IMR-90 (cell line): ENCODE measurements around the gene TREM1. TPM values are rescaled to one million over a fixed set of nuclear protein-coding genes. Genes with fewer than 3 reads are reported as not detected.

Experiments
- ATAC-seq: fragments of 200-7000 bp; cut with Tn5 transposase; 2 replicates; pipeline ENCODE4 v1.9.1; 2020; ENCODE audit warnings: low read depth, mild to moderate bottlenecking, moderate library complexity
- BruUV-seq: library from RNA; stranded (reverse); fragments of 400-500 nt; replicated peaks from 2 replicates; lab custom pipeline; 2021; lab: Mats Ljungman, UMichigan
- CTCF ChIA-PET: fragments of 300-600 bp; formaldehyde crosslinking; extraction: SDS; loops from one replicate; lab custom pipeline; 2021; ENCODE audit warnings: antibody characterized with exemption; lab: Yijun Ruan, JAX
- POLR2A ChIA-PET: fragments of 300-600 bp; sonication (Branson Sonifier 250); formaldehyde crosslinking; loops from one replicate; lab custom pipeline; 2022; ENCODE audit warnings: antibody characterized with exemption; ENCODE audit not compliant: unreplicated experiment; lab: Charles Lee
- DNase-seq: peaks from one replicate; pipeline ENCODE4 v3.0.0; 2013
- H2AFZ ChIP-seq: replicated peaks from 2 replicates; pipeline ENCODE3; 2013; ENCODE audit warnings: low read length, mild to moderate bottlenecking; ENCODE audit not compliant: poor library complexity
- H2AK5ac ChIP-seq: 2 replicates; pipeline ENCODE4 v1.6.1; 2013; ENCODE audit warnings: low read depth, low read length, inconsistent platforms
- H2AK9ac ChIP-seq: replicated peaks from 2 replicates; pipeline ENCODE3; 2013; ENCODE audit warnings: mild to moderate bottlenecking, low read depth, low read length, moderate library complexity; ENCODE audit not compliant: poor library complexity
- H2BK120ac ChIP-seq: 2 replicates; pipeline ENCODE4 v1.6.1; 2013; ENCODE audit warnings: low read depth, low read length, inconsistent platforms
- H2BK15ac ChIP-seq: 3 replicates; pipeline ENCODE4 v1.6.1; 2013; ENCODE audit warnings: low read depth, low read length, inconsistent platforms
- H2BK20ac ChIP-seq: 2 replicates; pipeline ENCODE4 v1.6.1; 2013; ENCODE audit warnings: low read depth, mild to moderate bottlenecking, inconsistent platforms, low read length, moderate library complexity
- H2BK5ac ChIP-seq: 2 replicates; pipeline ENCODE4 v1.6.1; 2013; ENCODE audit warnings: mild to moderate bottlenecking, low read depth, low read length, inconsistent platforms; ENCODE audit not compliant: poor library complexity, severe bottlenecking
- H3K14ac ChIP-seq: replicated peaks from 2 replicates; pipeline ENCODE4 v1.6.1; 2013; ENCODE audit warnings: low read depth, low read length, inconsistent platforms
- H3K18ac ChIP-seq: 2 replicates; pipeline ENCODE4 v1.6.1; 2013; ENCODE audit warnings: low read depth, low read length, control low read depth
- H3K23ac ChIP-seq: 2 replicates; pipeline ENCODE4 v1.6.1; 2013; ENCODE audit warnings: low read depth, low read length, inconsistent platforms
- H3K27ac ChIP-seq: 2 replicates; pipeline ENCODE4 v1.5.1; 2013; ENCODE audit warnings: mild to moderate bottlenecking, control low read depth, low read length; ENCODE audit not compliant: insufficient read depth
- H3K27me3 ChIP-seq: 2 replicates; pipeline ENCODE4 v1.6.1; 2013; ENCODE audit warnings: low read length; ENCODE audit not compliant: control insufficient read depth, insufficient read depth
- H3K36me3 ChIP-seq: 2 replicates; pipeline ENCODE4 v1.6.1; 2013; ENCODE audit warnings: low read length, mixed read lengths; ENCODE audit not compliant: control insufficient read depth, insufficient read depth
- H3K4ac ChIP-seq: 2 replicates; pipeline ENCODE4 v1.6.1; 2013; ENCODE audit warnings: low read depth, low read length, inconsistent platforms
- H3K4me1 ChIP-seq: 2 replicates; pipeline ENCODE4 v1.6.1; 2013; ENCODE audit warnings: low read length, mixed read lengths; ENCODE audit not compliant: control insufficient read depth, insufficient read depth
- H3K4me2 ChIP-seq: 2 replicates; pipeline ENCODE4 v1.6.1; 2013; ENCODE audit warnings: low read depth, mild to moderate bottlenecking, control low read depth, low read length, moderate library complexity
- H3K4me3 ChIP-seq: 2 replicates; pipeline ENCODE4 v1.5.1; 2013; ENCODE audit warnings: low read depth, mild to moderate bottlenecking, control low read depth, low read length, moderate library complexity; ENCODE audit not compliant: insufficient read depth
- H3K56ac ChIP-seq: 2 replicates; pipeline ENCODE4 v1.6.1; 2013; ENCODE audit warnings: low read length, inconsistent platforms; ENCODE audit not compliant: insufficient read depth; ENCODE audit errors: extremely low read depth
- H3K79me1 ChIP-seq, 2 experiments: 2 replicates each; pipeline ENCODE4 v1.6.1; 2013; ENCODE audit warnings: low read length in 2 of 2, inconsistent platforms in 1 of 2, low read depth in 1 of 2
- H3K9ac ChIP-seq: 2 replicates; pipeline ENCODE4 v1.6.1; 2013; ENCODE audit warnings: low read depth, low read length, control low read depth
- H3K9me1 ChIP-seq: 2 replicates; pipeline ENCODE4 v1.6.1; 2013; ENCODE audit warnings: low read length, inconsistent platforms; ENCODE audit not compliant: insufficient read depth
- H3K9me3 ChIP-seq: 2 replicates; pipeline ENCODE4 v1.6.1; 2013; ENCODE audit warnings: low read length; ENCODE audit not compliant: control insufficient read depth, insufficient read depth
- H4K20me1 ChIP-seq: 2 replicates; pipeline ENCODE4 v1.6.1; 2013; ENCODE audit warnings: low read length, inconsistent platforms; ENCODE audit not compliant: insufficient read depth
- H4K5ac ChIP-seq: 2 replicates; pipeline ENCODE4 v1.6.1; 2013; ENCODE audit warnings: mild to moderate bottlenecking, low read depth, low read length, control low read depth
- H4K8ac ChIP-seq, 2 experiments: 2 replicates each; pipeline ENCODE4 v1.6.1; 2013; ENCODE audit warnings: low read depth in 2 of 2, low read length in 2 of 2, control low read depth in 1 of 2, inconsistent platforms in 1 of 2
- H4K91ac ChIP-seq: 2 replicates; pipeline ENCODE4 v1.6.1; 2013; ENCODE audit warnings: low read depth, low read length, inconsistent platforms; ENCODE audit not compliant: insufficient read depth
- CHD1 ChIP-seq: IDR thresholded peaks from 2 replicates; pipeline ENCODE4 v1.6.1; 2012; ENCODE audit warnings: low read depth, low read length, improper control_type of control experiment
- CTCF ChIP-seq: conservative IDR thresholded peaks from 2 replicates; pipeline ENCODE4 v1.5.1; 2012; ENCODE audit warnings: mild to moderate bottlenecking, low read depth, low read length, improper control_type of control experiment
- ELK1 ChIP-seq: fragments of 150-350 bp; IDR thresholded peaks from 2 replicates; pipeline ENCODE4 v1.6.1; 2016; ENCODE audit warnings: low read depth, mild to moderate bottlenecking, low read length, moderate library complexity, borderline replicate concordance
- MAZ ChIP-seq: IDR thresholded peaks from 2 replicates; pipeline ENCODE4 v1.6.1; 2012; ENCODE audit warnings: low read depth, mild to moderate bottlenecking, low read length, improper control_type of control experiment, moderate library complexity, borderline replicate concordance
- NFE2L2 ChIP-seq: fragments of 150-350 bp; IDR thresholded peaks from 2 replicates; pipeline ENCODE4 v1.6.1; 2016; ENCODE audit warnings: low read depth, mild to moderate bottlenecking, low read length
- RAD21 ChIP-seq: IDR thresholded peaks from 2 replicates; pipeline ENCODE4 v1.6.1; 2012; ENCODE audit warnings: low read length, improper control_type of control experiment
- WGBS, 2 experiments: methylation state at CpG; one replicate each; pipeline versions ENCODE4 v1.1.5 to v1.1.7; 2013; ENCODE audit warnings: missing lambda C conversion rate in 2 of 2; ENCODE audit not compliant: insufficient read length in 1 of 2; ENCODE audit errors: extremely low coverage in 2 of 2; 5-methylcytosine and 5-hydroxymethylcytosine counted together
- dilution Hi-C: fragments of 300-500 bp; cut with HindIII; formaldehyde crosslinking; loops from one replicate; pipeline ENCODE4 v1.14.3; 2018; ENCODE audit warnings: low sequenced_read_pairs; ENCODE audit not compliant: unreplicated experiment
- in situ Hi-C: fragments of 300-500 bp; cut with MboI; formaldehyde crosslinking; loops from 3 replicates; pipeline ENCODE4 v1.14.3; 2019; ENCODE audit warnings: low sequenced_read_pairs, inconsistent platforms, mixed read lengths
- intact Hi-C: fragments of 100-400 bp; cut with micrococcal nuclease; formaldehyde crosslinking; loops from 2 replicates; pipeline ENCODE4 v1.10.0; 2022
- polyA plus RNA-seq, 3 experiments: library from polyadenylated mRNA; depleted of rRNA; stranded (reverse); fragments of >200 nt; gene quantifications; 2 replicates each; pipeline ENCODE4 v1.2.3, GENCODE V29; 2012; ENCODE audit warnings: low replicate concordance in 1 of 3
- total RNA-seq: library from RNA; depleted of rRNA; stranded (reverse); fragments of >200 nt; gene quantifications from 2 replicates; pipeline ENCODE4 v1.2.3, GENCODE V29; 2012

TREM1 gene
- total and polyA plus RNA-seq, 2 of the 4 experiments (the other 2 are of a cell fraction), result not detected

- BruUV-seq, result no TSS peak
- H3K9me1 ChIP-seq, result no peaks in the 10 kb centered on the region
- no peak overlapping the region for H3K56ac ChIP-seq
- no peak overlapping the region for H2BK120ac ChIP-seq
- H3K4me3 ChIP-seq, result no peak overlapping the region
- TF ChIP-seq CHD1 (no peak), MAZ (no peak), ELK1 (no peak), RAD21 (no peak), CTCF (no peak), NFE2L2 (no peak)
- H3K9me3 ChIP-seq, result no peaks in the 10 kb centered on the region
- intact Hi-C loops (no loop called here), dilution Hi-C loops (no loop called here), in situ Hi-C loops (no loop called here)
- no peaks in the 10 kb centered on the region for H4K20me1 ChIP-seq
- DNase-seq, result no peak
- peaks cover 2% of the 10 kb centered on the region; the same call in 1 of the 2 replicates for H3K27me3 ChIP-seq
- no peak overlapping the region for H4K8ac ChIP-seq
- no peak overlapping the region for H2AK5ac ChIP-seq
- no peak overlapping the region for H3K14ac ChIP-seq
- no peak overlapping the region for H2AK9ac ChIP-seq
- no peak for ATAC-seq
- no peak overlapping the region for H3K9ac ChIP-seq
- H2BK5ac ChIP-seq, result no peak overlapping the region
- H4K5ac ChIP-seq, result no peak overlapping the region
- no peak overlapping the region for H3K23ac ChIP-seq
- ChIA-PET POLR2A (no interaction called here), CTCF (no interaction called here)
- H3K4ac ChIP-seq, result no peak overlapping the region
- H3K18ac ChIP-seq, result no peak overlapping the region
- H2BK20ac ChIP-seq, result no peak overlapping the region
- H2BK15ac ChIP-seq, result no peak overlapping the region
- 67% methylated on average over 1 of the region's 4 CpGs; no CpG with 5 or more reads in 1 of the 2 experiments for WGBS, 2 experiments
- no peak overlapping the region for H2AFZ ChIP-seq
- H4K91ac ChIP-seq, result no peak overlapping the region
- no peaks in the 10 kb centered on the region for H3K36me3 ChIP-seq
- H3K4me2 ChIP-seq, result no peak overlapping the region
- no peaks in the 10 kb centered on the region for H3K4me1 ChIP-seq
- no peaks in the 10 kb centered on the region for H3K79me1 ChIP-seq
- H3K27ac ChIP-seq, result no peak overlapping the region
These were observed 16.8 kb downstream of the TREM1 start for GRCh38 chr6:41269716-41270115.
